Retinal pigment epithelial cell (primary cell): ENCODE measurements around the gene GRPEL1.
"Not testable (repeated sequence)": the region's sequence is repeated elsewhere in the genome, so short reads cannot be mapped to it uniquely, and the experiment has no call there.

Source experiments
- DNase-seq: peaks from one replicate; pipeline ENCODE4 v3.0.0-alpha.2; 2010; ENCODE audit warnings: low read depth
- H3K4me3 ChIP-seq: 2 replicates; pipeline ENCODE4 v1.5.1; 2011; ENCODE audit warnings: mild to moderate bottlenecking, low read length, control low read depth, moderate library complexity
- TF ChIP-seq, protein P1 (sequence below): conservative IDR thresholded peaks from 2 replicates; pipeline ENCODE4 v1.5.1; 2011; ENCODE audit warnings: low read depth, low read length, control low read depth, inconsistent platforms

GRPEL1 gene

GRCh38 chr4:7103031-7103606, 35.3 kb upstream of the GRPEL1 start:
- H3K4me3 ChIP-seq, result peak overlapping the region; percentile 73
- TF ChIP-seq, protein P1, sequence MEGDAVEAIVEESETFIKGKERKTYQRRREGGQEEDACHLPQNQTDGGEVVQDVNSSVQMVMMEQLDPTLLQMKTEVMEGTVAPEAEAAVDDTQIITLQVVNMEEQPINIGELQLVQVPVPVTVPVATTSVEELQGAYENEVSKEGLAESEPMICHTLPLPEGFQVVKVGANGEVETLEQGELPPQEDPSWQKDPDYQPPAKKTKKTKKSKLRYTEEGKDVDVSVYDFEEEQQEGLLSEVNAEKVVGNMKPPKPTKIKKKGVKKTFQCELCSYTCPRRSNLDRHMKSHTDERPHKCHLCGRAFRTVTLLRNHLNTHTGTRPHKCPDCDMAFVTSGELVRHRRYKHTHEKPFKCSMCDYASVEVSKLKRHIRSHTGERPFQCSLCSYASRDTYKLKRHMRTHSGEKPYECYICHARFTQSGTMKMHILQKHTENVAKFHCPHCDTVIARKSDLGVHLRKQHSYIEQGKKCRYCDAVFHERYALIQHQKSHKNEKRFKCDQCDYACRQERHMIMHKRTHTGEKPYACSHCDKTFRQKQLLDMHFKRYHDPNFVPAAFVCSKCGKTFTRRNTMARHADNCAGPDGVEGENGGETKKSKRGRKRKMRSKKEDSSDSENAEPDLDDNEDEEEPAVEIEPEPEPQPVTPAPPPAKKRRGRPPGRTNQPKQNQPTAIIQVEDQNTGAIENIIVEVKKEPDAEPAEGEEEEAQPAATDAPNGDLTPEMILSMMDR, result no peak
- DNase-seq, result peak; percentile 71

DNA sequence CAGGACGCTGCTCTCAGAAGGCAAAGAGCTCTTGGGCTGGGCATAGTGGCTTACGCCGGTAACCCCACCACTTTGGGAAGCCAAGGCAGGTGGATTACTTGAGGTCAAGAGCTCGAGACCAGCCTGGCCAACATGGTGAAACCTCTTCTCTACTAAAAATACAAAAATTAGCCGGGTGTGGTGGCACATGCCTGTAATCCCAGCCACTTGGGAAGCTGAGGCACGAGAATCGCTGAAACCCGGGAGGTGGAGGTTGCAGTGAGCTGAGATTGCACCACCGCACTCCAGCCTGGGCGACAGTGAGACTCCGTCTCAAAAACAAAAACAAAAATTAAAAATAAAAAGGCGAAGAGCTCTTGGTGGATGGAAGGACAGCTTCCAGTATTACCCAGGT, 34.6 kb upstream of the GRPEL1 start:
- not testable (repeated sequence) for DNase-seq
- peak overlapping the region; percentile 73 for H3K4me3 ChIP-seq

- TF ChIP-seq, protein P1, result peak; percentile 86
- DNase-seq, result peak; percentile 21
- H3K4me3 ChIP-seq, result peak overlapping the region; percentile 15
These were observed 34.0 kb upstream of the GRPEL1 start for GRCh38 chr4:7101692-7102515.

DNA sequence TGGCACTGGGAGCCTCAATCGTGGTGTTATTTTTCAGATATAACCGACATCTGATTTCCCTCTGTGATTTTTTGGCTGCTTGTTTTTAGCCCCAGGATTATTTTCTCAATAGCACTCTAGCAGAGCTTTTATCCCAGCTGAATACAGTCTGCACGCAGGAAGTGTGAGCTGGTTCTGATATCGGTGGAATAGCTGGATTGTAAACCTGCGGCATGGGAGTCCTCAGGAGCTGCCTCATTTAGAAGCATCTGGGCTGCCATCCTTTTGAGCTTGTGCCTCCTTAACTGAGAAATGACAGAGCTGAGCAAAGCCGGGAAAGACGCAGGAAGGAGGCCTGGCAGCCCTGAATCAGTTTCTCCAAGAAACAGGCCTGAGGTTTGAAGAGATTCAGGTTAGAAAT, 28.4 kb upstream of the GRPEL1 start:
- TF ChIP-seq, protein P1, result no peak
- DNase-seq, result no peak

DNA sequence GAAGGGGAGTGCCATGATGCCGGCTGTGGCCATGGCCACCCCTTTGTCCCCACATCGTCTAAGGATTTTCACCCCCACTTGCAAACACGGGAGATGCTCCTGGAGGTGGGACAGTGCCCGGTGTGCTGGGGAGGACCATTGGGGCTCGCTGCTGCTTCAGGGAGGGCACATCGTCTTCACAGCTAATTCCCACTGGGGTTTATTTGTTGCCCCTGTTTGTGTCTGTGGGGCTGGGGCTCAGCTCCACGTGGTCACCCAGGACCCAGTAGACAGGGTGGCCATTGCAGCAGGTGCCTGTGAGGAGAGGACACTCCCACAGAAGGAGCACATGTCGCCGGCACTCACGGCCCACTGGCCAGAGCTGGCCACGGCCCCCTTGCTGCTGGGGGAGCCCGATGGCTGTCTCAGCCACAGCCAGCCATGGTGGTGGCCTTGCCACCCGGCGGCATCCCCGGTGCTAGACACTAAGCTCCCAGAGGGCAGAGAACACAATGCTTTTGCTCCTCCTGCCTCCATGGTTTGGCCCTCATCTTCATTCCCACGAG, 27.8 kb upstream of the GRPEL1 start:
- DNase-seq, result no peak
- no peak overlapping the region for H3K4me3 ChIP-seq
- TF ChIP-seq, protein P1, result no peak

More for the DNA sequence above, 28.4 kb upstream of the GRPEL1 start:
- no peak overlapping the region for H3K4me3 ChIP-seq

DNA sequence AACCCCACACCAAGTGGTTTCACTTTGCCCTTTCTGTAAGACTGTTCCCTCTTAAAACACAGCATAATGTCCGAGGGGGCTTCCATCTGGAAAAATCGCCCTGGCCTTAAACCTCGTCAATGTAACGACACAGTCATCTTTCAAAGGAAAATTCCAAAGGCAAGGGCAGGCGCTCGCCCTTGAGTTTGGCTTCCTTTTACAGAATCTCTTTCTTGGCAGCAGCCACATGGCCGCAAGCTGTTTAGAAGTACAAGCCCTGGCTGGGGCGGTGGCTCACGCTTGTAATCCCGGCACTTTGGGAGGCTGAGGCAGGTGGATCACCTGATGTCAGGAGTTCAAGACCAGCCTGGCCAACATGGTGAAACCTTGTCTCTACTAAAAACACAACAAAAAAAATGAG, 27.1 kb upstream of the GRPEL1 start:
- H3K4me3 ChIP-seq, result no peak overlapping the region
- DNase-seq, result no peak
- TF ChIP-seq, protein P1, result no peak

- TF ChIP-seq, protein P1, result no peak
- no peak overlapping the region for H3K4me3 ChIP-seq
- no peak for DNase-seq
These were observed 24.2 kb upstream of the GRPEL1 start for GRCh38 chr4:7092026-7092425.
